SK-N-SH (cell line): ENCODE measurements around the gene NRGN.

Source experiments
- RCOR1 ChIP-seq: fragments of 150-350 bp; IDR thresholded peaks from 2 replicates; pipeline ENCODE4 v1.6.1; 2017; ENCODE audit warnings: antibody characterized with exemption, low read length
- TCF12 ChIP-seq: IDR thresholded peaks from 2 replicates; pipeline ENCODE4 v1.4.0; 2012
- TF ChIP-seq, protein P1 (sequence below): IDR thresholded peaks from 2 replicates; pipeline ENCODE4 v1.6.1; 2012; ENCODE audit warnings: mild to moderate bottlenecking, low read depth, low read length, moderate library complexity

DNA sequence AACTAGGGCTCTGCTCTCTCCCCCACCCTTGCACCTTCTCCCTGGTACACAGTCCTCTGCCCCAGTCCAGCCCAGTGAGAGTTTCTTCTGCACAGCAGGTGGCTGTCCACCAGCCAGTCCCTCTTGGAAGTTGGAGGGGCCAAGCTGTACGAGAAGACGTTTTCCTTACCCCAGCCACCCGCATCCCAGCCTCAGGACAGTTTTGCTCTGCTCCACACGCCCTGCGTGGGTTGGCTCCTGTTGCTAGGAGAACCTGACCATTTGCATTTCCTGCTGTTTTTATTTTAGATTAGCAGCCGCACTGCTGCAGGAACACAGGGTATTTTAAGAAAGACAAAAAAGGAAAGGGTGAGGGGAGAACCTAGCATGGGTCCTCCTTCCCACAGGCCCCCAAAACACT lies 17.6 kb upstream of the NRGN start:
- TF ChIP-seq RCOR1 (no peak), TCF12 (no peak)
- TF ChIP-seq, protein P1, sequence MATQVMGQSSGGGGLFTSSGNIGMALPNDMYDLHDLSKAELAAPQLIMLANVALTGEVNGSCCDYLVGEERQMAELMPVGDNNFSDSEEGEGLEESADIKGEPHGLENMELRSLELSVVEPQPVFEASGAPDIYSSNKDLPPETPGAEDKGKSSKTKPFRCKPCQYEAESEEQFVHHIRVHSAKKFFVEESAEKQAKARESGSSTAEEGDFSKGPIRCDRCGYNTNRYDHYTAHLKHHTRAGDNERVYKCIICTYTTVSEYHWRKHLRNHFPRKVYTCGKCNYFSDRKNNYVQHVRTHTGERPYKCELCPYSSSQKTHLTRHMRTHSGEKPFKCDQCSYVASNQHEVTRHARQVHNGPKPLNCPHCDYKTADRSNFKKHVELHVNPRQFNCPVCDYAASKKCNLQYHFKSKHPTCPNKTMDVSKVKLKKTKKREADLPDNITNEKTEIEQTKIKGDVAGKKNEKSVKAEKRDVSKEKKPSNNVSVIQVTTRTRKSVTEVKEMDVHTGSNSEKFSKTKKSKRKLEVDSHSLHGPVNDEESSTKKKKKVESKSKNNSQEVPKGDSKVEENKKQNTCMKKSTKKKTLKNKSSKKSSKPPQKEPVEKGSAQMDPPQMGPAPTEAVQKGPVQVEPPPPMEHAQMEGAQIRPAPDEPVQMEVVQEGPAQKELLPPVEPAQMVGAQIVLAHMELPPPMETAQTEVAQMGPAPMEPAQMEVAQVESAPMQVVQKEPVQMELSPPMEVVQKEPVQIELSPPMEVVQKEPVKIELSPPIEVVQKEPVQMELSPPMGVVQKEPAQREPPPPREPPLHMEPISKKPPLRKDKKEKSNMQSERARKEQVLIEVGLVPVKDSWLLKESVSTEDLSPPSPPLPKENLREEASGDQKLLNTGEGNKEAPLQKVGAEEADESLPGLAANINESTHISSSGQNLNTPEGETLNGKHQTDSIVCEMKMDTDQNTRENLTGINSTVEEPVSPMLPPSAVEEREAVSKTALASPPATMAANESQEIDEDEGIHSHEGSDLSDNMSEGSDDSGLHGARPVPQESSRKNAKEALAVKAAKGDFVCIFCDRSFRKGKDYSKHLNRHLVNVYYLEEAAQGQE: no peak
